ENCODE measurements around the gene HMGCL.
"Not testable (repeated sequence)": the region's sequence is repeated elsewhere in the genome, so short reads cannot be mapped to it uniquely, and the experiment has no call there.

The HMGCL gene

GRCh38 chr1:23825762-23826522, 713 bp upstream of the HMGCL start:
- FAIRE-seq, result no peak

DNA sequence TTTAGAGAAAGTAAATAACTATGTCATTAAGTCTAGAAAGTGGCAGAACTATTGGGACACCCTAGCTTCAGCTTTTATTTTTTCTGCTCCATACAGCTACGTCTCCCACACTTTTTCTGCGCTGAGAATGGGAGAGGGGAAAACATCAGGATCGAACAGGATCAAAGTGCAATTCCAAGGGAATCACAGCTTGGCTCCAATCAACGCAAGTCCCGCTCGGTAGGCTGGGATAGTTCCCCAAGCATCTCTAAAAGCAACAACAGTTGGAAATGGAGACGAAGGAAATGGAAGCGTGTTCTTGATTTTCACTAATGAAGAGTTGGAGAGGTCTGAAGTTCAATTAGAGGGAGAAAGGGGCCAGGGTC, 536 bp downstream of the HMGCL start:
- no peak for FAIRE-seq

GRCh38 chr1:23823767-23824166, 1.5 kb downstream of the HMGCL start:
- no peak for FAIRE-seq

GRCh38 chr1:23817633-23818032, 7.6 kb downstream of the HMGCL start:
- no peak for FAIRE-seq

GRCh38 chr1:23816906-23817305, 8.3 kb downstream of the HMGCL start:
- FAIRE-seq, result no peak

DNA sequence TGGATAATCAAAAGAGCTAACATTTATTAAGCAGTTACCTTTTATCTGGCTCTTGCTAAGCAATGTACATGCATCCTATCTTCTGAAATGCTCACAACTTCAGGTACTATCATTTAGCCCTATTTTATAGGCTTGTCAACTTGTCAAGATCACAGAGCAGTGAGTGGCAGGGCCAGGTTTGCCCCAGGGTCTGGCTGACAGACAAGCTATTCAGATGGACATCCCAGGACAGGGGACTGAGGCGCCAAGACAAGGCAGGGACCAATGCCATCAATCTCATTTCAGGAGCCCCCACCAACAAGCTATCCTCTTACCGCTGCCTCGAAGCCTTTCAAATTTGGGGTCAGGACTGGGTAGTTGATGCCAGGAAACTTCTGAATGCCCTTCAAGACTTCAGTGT, 8.9 kb downstream of the HMGCL start:
- FAIRE-seq, result no peak

GRCh38 chr1:23814016-23814415, 11.2 kb downstream of the HMGCL start:
- FAIRE-seq, result no peak

GRCh38 chr1:23810818-23811540, 14.2 kb downstream of the HMGCL start:
- FAIRE-seq, result no peak

DNA sequence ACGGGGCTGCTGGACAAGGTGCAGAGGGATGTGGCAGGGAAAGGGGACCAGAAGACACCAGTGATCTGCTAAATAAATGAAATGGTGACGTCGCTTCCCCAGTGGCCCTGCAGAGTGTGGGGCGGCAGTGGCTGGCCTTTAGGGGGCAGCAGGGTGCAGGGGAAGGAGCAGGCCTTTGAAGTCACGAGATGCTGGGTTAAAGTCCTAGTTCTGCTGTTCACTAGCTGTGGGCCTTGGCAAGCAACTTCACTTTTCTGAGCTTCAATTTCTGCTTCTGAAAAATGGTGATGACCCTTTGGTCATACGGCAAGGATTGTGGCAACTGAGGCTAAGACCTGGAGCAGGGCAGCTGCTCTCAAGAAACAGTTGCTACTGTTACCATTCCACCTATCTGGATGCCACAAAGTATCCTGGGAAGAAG, 15.5 kb downstream of the HMGCL start:
- FAIRE-seq, result no peak

- FAIRE-seq, result no peak
Observed at GRCh38 chr1:23807453-23807852, 17.8 kb downstream of the HMGCL start.

GRCh38 chr1:23806280-23806679, 18.9 kb downstream of the HMGCL start:
- FAIRE-seq, result no peak

GRCh38 chr1:23805025-23805424, 20.2 kb downstream of the HMGCL start:
- FAIRE-seq, result no peak

DNA sequence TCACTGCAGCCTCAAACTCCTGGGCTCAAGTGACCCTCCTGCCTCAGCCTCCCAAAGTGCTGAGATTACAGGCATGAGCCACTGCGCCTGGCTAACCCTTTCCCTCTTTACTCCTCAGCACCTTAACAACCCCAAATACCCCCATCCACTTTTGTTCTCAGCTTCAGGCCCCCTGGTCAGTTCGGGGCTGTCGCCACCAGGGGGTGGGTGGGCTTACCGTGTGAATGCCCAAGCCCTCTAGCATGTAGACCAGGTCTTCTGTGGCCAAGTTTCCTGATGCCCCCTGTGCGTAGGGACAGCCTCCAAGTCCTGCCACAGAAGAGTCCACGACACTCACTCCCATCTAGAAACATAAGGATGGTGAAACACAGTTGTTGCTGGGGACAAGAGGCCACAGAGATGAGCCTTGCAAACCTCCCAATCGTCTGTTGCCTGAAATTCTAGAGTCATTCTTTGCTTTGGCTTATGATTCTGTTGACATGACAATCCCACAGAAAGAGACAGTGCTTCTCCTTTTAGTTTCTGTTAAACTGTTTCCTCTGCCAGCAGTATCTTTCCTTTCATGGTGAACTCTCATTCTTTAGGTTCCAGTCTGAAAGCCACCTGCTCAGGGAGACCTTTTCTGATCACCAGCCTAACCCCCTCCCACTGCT, 20.9 kb downstream of the HMGCL start:
- FAIRE-seq, result no peak

- no peak for FAIRE-seq
Observed at GRCh38 chr1:23803674-23804073, 21.6 kb downstream of the HMGCL start.

GRCh38 chr1:23802809-23803342, 22.4 kb downstream of the HMGCL start:
- not testable (repeated sequence) for FAIRE-seq

- FAIRE-seq, result no peak
Observed at GRCh38 chr1:23801876-23802275, 23.4 kb downstream of the HMGCL start.

DNA sequence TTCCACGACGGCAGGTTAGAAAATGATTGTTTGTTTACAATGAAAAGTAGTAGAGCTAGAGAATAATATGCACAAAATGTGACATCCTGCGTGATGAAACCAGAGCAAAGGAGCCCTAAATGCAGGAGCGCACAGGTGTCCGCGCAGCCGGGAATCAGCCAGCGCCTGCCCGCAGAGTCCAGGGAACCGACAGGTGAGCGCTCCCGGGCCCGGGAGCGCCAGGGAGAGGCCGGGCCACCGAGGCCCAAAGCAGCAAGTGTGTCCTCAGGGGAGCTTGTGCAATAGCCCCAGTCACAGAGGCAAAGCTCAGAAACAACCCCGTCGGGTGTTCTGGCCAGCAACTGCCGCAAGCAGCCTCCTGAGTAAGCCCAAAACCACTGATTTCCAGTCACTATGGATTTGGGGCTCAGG, 23.9 kb downstream of the HMGCL start:
- FAIRE-seq, result no peak

GRCh38 chr1:23800400-23801337, 24.6 kb downstream of the HMGCL start, which contains the start of gene GALE:
GALE (minus strand) TSS chr1:23800754; CDS start chr1:23799007, 1,747 bp downstream.
- FAIRE-seq, result no peak

DNA sequence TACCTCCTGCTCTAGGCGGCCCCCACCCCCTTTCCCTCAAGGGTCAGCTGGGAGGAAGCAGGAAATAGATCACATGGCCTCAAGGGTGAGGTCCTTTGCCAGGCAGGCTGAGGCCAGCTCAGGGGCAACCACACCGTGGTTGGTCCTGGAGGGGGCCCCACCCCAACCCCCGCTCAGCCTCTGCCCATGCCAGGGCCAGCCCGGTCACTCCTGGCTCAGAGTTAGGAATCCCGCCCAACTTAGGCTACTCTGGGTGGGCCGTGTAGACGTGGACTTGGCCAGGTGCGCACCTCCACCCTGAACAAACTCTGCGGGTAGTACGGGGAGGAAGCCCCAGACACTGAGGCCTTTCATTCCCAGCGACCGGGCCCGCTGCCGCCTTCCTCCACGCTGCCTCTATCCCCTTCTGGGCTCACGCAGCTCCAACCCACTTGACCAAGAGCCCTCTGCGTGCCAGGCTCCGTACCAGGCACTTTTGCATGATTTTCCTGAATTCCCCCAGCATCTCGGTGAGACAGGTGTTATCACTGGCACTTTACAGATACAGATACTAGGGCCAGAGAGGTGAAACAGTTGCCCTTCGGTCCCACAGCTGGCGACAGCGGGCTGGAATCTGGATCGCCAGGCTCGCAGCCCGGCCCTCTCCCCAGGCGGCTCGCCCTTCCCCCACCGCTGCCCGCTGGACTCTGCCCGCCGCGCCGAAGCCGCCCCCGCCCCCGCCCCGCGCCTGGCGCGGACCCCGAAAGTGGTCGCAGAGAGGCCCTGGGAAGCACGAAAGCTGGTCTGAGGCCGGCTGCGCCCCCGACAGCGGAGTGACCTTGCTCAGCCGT, 25.4 kb downstream of the HMGCL start:
- FAIRE-seq, result no peak

- no peak for FAIRE-seq
Observed at GRCh38 chr1:23799255-23799569, 26.0 kb downstream of the HMGCL start.

DNA sequence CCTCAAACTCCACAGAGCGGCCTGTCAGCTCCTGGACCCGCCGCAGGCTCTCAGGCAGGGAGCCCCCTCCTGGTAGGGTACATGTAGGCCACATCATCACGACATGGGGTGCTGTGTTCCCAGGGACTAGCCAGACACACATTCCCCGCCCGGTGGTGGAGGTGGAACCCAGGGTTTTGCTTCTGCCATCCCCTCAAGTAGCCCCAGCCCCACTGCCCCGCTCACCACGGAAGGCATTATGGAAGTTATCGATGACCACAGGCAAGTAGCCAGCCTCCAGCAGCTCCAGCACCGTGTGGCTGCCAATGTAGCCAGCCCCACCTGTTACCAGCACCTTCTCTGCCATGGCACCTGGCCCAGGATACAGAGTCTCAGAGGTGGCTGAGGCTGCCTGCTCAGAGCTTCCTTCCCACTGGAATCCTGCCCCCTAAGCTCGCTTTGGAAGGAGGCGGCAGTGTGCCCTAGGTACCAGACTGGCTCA, 26.5 kb downstream of the HMGCL start:
- FAIRE-seq, result no peak
